GM06990 (cell line): ENCODE results near the gene HLA-DMB.

Source experiments
- DNase-seq: peaks from one replicate; pipeline ENCODE4 v3.0.0-alpha.2; 2011; ENCODE audit not compliant: insufficient read length; ENCODE audit errors: extremely low read depth
- H3K27me3 ChIP-seq: replicated peaks from 2 replicates; pipeline ENCODE4 v1.6.0; 2011; ENCODE audit warnings: low read length; ENCODE audit not compliant: control insufficient read depth, insufficient read depth
- H3K36me3 ChIP-seq: 2 replicates; pipeline ENCODE4 v1.5.1; 2011; ENCODE audit warnings: low read length; ENCODE audit not compliant: control insufficient read depth, insufficient read depth
- H3K4me3 ChIP-seq: replicated peaks from 2 replicates; pipeline ENCODE4 v1.5.1; 2011; ENCODE audit warnings: low read depth, mild to moderate bottlenecking, control low read depth, low read length
- TF ChIP-seq, protein P1 (sequence below): IDR thresholded peaks from 2 replicates; pipeline ENCODE4 v1.5.1; 2011; ENCODE audit warnings: low read length, control low read depth, mild to moderate bottlenecking, inconsistent platforms; ENCODE audit not compliant: insufficient read depth, poor library complexity, severe bottlenecking

The HLA-DMB gene

DNA sequence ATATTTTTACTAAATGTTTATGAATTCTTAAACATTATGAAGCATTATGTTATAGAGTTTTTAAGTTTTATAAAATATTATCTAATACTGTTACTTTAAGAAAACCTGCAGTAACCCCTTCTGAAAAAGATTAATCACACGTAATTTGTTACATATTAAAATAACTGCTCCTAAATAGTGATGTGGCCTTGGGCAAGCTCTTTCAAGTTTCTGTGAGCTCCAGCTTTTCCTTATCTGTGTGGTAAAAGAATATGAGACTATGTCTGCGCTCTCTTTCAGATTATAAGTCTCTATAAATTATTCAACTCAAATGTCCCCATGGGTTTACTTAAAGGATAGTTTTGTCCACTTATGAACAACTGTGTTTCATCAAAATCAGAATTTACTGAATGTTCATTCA is 31.9 kb downstream of the HLA-DMB start:
- H3K27me3 ChIP-seq, result no peaks in the 10 kb centered on the region
- TF ChIP-seq, protein P1, sequence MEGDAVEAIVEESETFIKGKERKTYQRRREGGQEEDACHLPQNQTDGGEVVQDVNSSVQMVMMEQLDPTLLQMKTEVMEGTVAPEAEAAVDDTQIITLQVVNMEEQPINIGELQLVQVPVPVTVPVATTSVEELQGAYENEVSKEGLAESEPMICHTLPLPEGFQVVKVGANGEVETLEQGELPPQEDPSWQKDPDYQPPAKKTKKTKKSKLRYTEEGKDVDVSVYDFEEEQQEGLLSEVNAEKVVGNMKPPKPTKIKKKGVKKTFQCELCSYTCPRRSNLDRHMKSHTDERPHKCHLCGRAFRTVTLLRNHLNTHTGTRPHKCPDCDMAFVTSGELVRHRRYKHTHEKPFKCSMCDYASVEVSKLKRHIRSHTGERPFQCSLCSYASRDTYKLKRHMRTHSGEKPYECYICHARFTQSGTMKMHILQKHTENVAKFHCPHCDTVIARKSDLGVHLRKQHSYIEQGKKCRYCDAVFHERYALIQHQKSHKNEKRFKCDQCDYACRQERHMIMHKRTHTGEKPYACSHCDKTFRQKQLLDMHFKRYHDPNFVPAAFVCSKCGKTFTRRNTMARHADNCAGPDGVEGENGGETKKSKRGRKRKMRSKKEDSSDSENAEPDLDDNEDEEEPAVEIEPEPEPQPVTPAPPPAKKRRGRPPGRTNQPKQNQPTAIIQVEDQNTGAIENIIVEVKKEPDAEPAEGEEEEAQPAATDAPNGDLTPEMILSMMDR, result no peak
- no peaks in the 10 kb centered on the region for H3K36me3 ChIP-seq
- DNase-seq, result no peak
- no peak overlapping the region for H3K4me3 ChIP-seq

DNA sequence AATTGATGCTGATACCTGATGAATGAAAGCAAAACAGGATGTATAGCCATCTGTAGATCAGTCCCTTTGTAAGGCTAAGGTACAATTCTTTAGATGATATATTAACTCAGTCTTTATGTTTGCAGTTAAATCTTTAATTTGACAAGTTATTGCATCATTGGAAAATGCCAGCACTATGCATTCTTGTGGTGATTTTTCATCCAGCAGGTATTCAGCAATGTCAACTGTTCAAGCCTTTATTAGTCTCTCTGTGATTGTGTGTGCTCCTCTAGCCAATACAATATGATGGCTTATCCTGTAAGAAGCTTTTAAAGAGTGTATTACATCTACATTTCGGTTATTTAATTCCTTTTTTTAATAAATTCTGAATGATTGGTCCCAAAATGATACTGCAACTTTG is 34.3 kb downstream of the HLA-DMB start:
- Histone ChIP-seq H3K4me3 (no peak overlapping the region), H3K27me3 (no peaks in the 10 kb centered on the region), H3K36me3 (no peaks in the 10 kb centered on the region)
- no peak for DNase-seq
- TF ChIP-seq, protein P1, result no peak

DNA sequence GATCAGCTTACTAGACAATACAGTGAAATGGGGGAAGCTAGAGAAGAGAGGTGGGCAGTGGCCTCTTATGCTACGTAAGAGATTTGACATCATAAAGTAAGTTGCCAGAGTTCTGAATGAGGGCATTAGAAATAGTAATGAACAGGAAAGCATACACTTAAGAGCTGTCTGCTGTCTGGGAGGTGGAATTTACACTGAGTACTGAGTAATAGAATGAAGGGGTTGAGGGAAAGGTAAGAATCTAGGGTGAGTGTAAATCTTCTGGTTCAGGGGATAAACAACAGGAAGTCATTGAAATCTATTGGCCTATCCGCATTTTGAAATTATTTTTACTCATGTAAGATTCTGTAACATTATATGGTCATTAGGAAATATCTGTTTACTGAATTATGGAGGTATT is 35.8 kb downstream of the HLA-DMB start:
- no peak overlapping the region for H3K4me3 ChIP-seq
- TF ChIP-seq, protein P1, result no peak
- no peaks in the 10 kb centered on the region for H3K36me3 ChIP-seq
- no peak for DNase-seq
- no peaks in the 10 kb centered on the region for H3K27me3 ChIP-seq

DNA sequence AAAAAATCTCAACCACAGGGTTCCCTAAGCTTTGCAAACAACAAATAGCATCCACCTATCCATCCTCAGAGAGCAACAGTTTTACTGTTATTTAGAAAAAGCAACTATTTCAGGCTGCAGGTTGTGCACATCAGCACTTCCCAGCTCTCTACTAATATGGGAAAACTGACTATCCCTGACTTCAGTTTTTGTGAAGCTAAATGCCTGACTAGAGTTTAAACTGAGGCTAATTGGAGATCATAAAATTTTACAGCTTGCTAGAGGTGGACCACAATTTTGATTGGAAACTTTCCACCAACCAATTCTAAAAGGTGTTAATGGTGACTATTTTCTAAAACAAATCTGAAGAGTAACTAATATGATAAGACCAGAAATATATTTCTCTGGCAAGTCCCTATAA is 36.9 kb downstream of the HLA-DMB start:
- TF ChIP-seq, protein P1, result no peak
- DNase-seq, result no peak
- no peaks in the 10 kb centered on the region for H3K36me3 ChIP-seq
- no peaks in the 10 kb centered on the region for H3K27me3 ChIP-seq
- no peak overlapping the region for H3K4me3 ChIP-seq

DNA sequence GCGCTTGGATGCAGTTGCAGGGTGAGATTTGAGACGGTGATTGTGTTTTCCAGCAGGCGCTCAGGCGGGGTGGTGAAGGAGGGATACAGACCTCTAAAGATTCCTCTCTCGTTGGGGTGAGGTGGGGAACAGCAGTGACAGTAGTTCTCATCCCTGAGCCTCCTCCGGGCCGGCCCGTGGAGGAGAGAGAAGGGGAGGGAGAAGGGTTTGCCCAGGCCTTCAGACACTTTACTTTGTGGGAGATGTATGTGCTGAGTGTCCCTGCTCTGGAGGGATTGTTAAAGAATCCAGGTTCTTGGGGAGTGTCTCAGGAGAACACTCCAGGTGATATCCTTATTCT is 45.9 kb downstream of the HLA-DMB start:
- Histone ChIP-seq H3K27me3 (no peaks in the 10 kb centered on the region), H3K4me3 (peak overlapping the region; percentile 86), H3K36me3 (no peaks in the 10 kb centered on the region)
- TF ChIP-seq, protein P1, result no peak
- DNase-seq, result no peak

DNA sequence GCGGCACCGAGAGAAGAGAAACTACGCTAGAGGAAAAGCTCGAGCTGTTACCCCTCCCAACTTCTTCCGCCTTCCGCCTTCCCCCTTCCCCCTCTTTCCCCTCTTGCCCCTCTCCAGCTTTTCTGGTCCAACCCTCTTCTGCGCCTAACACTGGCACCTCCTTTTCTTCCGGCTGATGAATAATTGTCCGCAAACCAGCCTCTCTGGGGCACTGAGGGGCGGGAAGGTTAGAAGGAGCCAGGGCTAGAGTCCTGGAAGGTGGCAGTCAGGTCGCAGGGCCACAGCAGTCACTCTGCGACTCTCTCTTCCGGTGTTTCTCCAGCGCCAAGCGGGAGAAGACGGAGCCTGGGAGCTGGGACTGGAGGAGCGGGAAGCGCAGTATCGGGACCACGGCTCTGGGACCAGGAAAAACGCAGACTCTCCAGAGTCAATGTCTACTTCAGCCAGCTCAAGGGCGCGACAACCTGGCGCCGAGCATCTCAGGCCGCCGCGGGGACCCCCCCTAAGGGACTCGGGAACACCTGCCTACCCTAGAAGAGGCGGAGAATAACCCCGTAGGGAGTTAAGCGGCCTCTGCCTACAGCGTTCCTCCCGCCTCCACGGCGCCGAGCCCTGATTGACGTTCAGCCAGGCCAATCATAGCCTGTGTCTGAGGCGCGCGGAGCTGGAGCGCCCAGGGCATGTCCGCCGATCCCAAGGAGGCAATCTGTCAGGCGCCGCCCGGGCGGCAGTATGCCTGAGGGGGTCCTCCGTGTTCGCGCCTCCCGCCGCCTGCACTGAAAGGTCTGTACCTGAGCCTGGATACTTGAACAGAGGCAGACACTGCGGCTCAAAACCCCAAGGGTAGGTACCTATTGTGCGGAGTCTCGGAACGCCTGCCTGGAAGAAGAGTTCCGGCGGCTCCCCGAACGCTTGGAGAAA is 46.5 kb downstream of the HLA-DMB start:
- peak; percentile 96 for DNase-seq
- Histone ChIP-seq H3K27me3 (no peaks in the 10 kb centered on the region), H3K4me3 (peak overlapping the region; percentile 86), H3K36me3 (no peaks in the 10 kb centered on the region)
- TF ChIP-seq, protein P1, result no peak
